ENCODE results near the gene CD3E.

DNA sequence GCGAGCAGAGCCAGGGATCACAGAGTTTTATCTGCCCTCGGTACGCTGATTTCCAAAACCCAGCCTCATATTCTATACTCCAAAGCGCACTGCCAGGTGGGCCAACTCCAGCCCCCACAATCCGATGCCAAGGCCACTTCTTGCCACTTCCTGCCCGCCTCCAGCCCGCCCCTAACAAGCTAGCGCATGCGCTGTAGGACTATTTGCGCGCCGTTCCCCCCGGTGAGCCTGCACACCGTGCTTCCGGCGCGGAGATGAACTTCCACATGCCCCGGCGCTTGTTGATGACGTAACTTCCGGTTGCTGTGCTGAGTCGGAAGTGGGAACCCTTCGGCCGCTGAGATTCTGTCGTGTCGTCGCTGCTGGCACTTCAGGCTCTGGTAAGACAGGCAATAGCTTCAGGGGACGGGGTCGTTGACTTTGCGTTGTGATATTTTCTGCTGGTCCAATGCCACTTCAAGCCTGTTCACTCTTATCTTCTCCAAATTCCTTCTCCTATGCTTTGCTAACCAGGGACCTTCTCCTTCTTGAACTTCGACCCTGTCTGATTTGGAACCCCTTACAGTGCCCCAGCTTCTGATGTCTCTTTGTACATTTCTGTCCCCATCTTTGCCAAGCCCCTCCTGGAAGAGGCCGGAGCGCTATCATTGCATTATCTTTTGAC lies 54.9 kb downstream of the CD3E start, which contains the start of gene UBE4A:
- TF ChIP-seq, protein P1, sequence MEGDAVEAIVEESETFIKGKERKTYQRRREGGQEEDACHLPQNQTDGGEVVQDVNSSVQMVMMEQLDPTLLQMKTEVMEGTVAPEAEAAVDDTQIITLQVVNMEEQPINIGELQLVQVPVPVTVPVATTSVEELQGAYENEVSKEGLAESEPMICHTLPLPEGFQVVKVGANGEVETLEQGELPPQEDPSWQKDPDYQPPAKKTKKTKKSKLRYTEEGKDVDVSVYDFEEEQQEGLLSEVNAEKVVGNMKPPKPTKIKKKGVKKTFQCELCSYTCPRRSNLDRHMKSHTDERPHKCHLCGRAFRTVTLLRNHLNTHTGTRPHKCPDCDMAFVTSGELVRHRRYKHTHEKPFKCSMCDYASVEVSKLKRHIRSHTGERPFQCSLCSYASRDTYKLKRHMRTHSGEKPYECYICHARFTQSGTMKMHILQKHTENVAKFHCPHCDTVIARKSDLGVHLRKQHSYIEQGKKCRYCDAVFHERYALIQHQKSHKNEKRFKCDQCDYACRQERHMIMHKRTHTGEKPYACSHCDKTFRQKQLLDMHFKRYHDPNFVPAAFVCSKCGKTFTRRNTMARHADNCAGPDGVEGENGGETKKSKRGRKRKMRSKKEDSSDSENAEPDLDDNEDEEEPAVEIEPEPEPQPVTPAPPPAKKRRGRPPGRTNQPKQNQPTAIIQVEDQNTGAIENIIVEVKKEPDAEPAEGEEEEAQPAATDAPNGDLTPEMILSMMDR (IDR thresholded peaks at IDR 0.05): no peak
- peak in 1 of 2 donors; percentile 17 for TF ChIP-seq POLR2A (IDR thresholded peaks at IDR 0.05)

All from lower leg skin (tissue), 3 donors.